ENCODE results near the gene SCP2.

GRCh38 chr1:52901384-52901783 is 25.7 kb upstream of the SCP2 start:
- TF ChIP-seq CTCF (IDR thresholded peaks at IDR 0.05) = no peak
- TF ChIP-seq ZFX (IDR thresholded peaks at IDR 0.05; ENCODE audit: borderline replicate concordance) = no peak

Data from 22Rv1 (cell line).